GM19372 (cell line): ENCODE results near the gene IFT172.

ENCODE experiments used
- ATAC-seq: cut with Tn5 transposase; IDR thresholded peaks from one replicate; pipeline ENCODE4 v1.9.1; 2021; ENCODE audit warnings: mild to moderate bottlenecking, low read depth, moderate library complexity; ENCODE audit not compliant: unreplicated experiment

IFT172 gene

DNA sequence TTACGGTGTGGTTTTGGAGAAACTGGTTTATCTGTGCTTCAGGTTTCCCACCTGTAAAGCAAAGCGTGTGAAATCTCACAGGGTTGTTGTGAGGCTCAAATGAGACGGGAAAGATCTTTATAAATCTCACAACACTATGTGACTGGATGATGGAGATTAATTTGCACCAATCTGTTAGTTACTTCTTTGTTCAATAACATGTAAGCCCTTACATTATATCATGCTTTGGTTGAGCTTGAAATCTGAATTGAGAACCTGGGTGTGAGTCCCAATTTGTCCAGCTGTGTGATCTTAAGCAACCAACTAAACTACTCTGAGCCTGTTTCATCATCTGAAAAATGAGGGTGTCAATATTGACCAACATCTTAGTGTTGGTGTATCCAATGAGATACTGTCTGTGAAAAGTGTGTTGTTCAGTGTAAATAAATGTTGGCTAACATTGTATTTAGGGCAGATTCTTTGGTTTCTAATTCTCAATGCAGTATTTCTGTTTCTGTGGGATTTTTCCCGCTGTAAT is 6.4 kb upstream of the IFT172 start:
- ATAC-seq = no peak

DNA sequence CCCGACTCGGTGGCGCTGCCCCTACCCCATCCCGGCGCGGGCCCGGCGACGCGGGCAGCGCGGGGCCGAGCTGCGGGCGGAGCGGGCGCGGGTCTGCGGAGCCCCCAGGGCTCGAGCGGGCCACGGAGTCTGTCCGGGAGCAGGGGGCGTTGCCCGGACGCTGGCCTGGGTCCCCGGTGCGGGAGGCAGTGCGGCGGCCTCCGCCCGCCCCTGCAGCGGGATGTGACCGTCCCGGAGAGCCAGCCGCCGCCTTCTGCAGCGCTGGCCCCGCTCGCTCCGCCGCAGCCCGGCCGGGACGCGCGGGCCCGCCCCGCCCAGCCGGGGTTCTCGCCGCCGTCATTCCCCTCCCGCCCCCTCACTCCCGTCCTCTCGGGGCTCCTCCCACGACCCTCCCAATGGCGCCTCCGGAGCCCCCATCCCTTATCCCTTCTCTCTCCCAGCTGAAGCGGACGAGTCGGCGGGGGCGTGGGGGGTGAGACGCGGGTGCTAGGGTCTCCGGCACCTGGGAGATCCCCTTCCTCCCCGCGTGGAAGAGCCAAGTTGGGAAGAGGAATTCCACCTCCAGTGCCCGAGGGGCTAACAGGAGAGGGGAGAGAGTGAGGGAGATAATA is 5.5 kb upstream of the IFT172 start, which contains the start of gene FNDC4:
Gene FNDC4 (minus strand): TSS at position 257 of the 611 bp plus-strand sequence. CDS start 521 bp downstream, outside the sequence.
- no peak for ATAC-seq

- no peak for ATAC-seq
Measured at GRCh38 chr2:27494284-27494943, 4.9 kb upstream of the IFT172 start.

- ATAC-seq = no peak
Measured at GRCh38 chr2:27493948-27494283, 4.4 kb upstream of the IFT172 start.

- no peak for ATAC-seq
Measured at GRCh38 chr2:27492557-27492956, 3.0 kb upstream of the IFT172 start.

GRCh38 chr2:27489118-27489497 is 435 bp downstream of the IFT172 start:
- ATAC-seq = no peak

GRCh38 chr2:27485496-27485895 is 4.0 kb downstream of the IFT172 start:
- no peak for ATAC-seq

DNA sequence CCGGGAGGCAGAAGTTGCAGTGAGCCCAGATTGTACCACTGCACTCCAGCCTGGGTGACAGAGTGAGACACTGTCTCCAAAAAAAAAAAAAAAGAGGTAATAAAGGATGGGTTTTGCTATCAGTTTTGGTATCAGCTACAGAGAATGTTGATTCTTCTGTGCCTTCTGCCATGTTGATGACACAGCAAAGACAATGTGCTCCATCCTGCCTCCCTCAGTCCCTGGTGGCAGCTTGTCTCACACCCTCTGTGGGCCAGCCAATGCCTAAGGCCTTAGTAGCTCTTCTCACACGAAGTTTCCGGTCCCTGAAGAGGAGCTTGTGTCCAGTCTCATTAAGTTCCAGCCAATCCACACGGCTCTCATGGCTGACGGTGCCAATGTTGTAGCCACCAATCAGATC is 17.6 kb downstream of the IFT172 start:
- no peak for ATAC-seq

DNA sequence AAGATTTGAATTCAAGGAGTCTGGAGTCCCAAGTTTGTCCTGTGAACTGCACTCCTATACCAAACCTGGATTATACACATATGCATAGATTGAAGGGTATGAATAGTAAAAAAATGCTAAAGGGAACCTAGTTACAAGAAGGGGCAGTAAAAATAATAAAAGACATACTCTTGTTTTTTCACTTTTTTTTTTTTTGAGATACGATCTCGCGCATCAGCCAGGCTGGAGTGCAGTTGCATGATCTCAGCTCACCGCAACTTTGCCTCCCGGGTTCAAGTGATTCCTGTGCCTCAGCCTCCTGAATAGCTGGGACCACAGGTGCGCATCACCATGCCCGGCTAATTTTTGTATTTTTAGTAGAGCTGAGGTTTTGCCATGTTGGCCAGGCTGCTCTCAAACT is 25.1 kb downstream of the IFT172 start:
- no peak for ATAC-seq

- ATAC-seq = no peak
Measured at GRCh38 chr2:27461118-27461517, 28.4 kb downstream of the IFT172 start.

DNA sequence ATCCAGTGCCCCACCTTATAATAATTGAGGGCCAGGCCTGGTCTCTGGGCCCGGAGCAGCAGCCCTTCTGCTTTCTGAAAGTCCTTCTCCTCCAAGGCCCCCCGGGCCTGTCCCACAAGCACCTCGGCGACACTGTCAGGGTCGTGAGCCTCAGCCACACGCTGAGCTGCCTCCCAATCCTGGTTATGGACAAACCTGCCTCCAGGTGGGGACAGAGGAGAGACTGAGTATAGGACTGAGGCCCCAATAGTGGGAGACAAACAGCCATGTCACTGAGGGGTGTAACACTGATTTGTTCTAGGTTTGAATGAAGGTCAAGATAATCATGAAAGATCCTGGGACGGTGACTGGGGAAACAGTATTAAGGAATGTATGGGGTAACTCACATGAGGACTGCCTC is 35.6 kb downstream of the IFT172 start:
- ATAC-seq = no peak

- ATAC-seq = no peak
Measured at GRCh38 chr2:27451095-27451494, 38.4 kb downstream of the IFT172 start.

- ATAC-seq = no peak
Measured at GRCh38 chr2:27448381-27448780, 41.2 kb downstream of the IFT172 start.

DNA sequence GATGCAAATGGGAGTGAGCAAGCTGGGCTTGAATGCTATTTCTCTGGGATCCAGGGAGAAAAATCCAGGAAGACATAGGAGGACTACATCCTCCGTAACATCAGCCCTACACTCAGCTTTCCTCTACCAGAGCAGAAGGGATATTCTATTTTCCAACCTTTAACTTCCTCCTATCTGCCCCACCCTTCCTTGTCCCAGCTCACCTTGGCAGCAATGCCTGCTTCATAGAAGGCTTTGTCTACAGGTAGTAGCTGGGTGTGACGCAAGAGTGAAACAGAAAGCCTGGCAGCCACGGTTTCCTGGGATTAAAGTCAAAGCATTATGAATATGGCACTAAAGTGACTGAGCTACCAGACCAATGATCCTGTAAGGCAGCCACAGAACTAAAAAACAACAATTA is 43.5 kb downstream of the IFT172 start:
- ATAC-seq = no peak

DNA sequence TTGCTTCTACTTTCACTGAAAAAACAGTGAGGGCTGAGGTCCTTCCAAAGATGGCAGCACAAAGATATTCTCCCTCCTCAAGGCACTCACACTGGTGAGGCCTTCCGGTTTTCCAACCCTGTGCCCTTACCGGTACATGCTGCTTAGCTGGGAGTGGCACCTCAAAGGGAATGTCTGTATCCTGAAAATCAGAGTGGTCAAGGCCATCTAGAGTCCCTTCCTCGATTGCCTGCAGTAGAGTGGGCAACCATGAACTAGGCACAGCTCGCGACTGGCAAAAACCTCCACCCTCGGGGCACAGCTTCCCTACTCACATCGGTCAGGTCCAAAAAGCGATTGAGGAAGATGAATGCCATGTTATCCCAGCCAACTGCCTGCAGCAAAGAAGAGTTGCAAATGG is 43.9 kb downstream of the IFT172 start:
- ATAC-seq = no peak

GRCh38 chr2:27445155-27445554 is 44.4 kb downstream of the IFT172 start:
- no peak for ATAC-seq

GRCh38 chr2:27442920-27443282 is 46.6 kb downstream of the IFT172 start:
- ATAC-seq = no peak

DNA sequence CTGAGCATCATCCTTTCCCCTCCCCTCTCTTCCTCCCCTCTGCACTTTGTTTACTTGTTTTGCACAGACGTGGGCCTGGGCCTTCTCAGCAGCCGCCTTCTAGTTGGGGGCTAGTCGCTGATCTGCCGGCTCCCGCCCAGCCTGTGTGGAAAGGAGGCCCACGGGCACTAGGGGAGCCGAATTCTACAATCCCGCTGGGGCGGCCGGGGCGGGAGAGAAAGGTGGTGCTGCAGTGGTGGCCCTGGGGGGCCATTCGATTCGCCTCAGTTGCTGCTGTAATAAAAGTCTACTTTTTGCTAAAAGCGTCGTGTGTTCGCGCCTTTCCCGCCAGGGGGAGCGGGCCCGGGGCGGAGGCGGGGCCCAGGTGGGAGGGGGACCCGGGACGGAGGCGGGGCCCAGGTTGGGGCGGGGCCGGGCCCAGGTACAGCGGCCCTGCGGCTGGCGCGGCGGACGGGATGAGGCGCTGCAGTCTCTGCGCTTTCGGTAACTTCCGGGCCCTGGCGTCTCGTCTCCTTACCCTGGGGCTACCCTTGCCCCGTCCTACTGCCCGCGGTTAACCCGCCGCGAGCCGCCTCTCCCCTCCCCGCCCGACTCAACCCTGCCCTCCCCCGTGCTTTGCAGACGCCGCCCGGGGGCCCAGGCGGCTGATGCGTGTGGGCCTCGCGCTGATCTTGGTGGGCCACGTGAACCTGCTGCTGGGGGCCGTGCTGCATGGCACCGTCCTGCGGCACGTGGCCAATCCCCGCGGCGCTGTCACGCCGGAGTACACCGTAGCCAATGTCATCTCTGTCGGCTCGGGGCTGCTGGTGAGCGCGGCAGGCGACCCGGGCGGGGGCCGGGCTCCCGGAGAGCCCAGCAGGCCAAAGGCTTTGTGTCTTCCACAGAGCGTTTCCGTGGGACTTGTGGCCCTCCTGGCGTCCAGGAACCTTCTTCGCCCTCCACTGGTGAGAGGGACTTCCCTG is 47.3 kb downstream of the IFT172 start, which contains the start of gene KRTCAP3:
Gene KRTCAP3 (plus strand): TSS at position 424 of the 962 bp plus-strand sequence. CDS start 32 bp downstream, at position 456.
- peak; percentile 59 for ATAC-seq

- no peak for ATAC-seq
Measured at GRCh38 chr2:27441226-27441926, 48.2 kb downstream of the IFT172 start.

GRCh38 chr2:27435628-27436027 is 53.9 kb downstream of the IFT172 start:
- ATAC-seq = no peak
